Kidney epithelial cell (primary cell): ENCODE results near the gene GSTM1. TPM values are rescaled to one million over a fixed set of nuclear protein-coding genes. Genes with fewer than 3 reads are reported as not detected.

ENCODE experiments used
- DNase-seq: peaks from one replicate; pipeline ENCODE4 v3.0.0-alpha.2; 2010; ENCODE audit warnings: low read depth
- H3K27me3 ChIP-seq: 2 replicates; pipeline ENCODE4 v1.6.0; 2011; ENCODE audit warnings: low read length; ENCODE audit not compliant: control insufficient read depth, insufficient read depth
- H3K36me3 ChIP-seq: 2 replicates; pipeline ENCODE4 v1.5.1; 2011; ENCODE audit warnings: low read length; ENCODE audit not compliant: control insufficient read depth, insufficient read depth
- H3K4me3 ChIP-seq: 2 replicates; pipeline ENCODE4 v1.5.1; 2011; ENCODE audit warnings: low read depth, mild to moderate bottlenecking, control low read depth, low read length
- CTCF ChIP-seq: IDR thresholded peaks from 2 replicates; pipeline ENCODE4 v1.5.1; 2011; ENCODE audit warnings: mild to moderate bottlenecking, moderate library complexity, low read length, control low read depth, inconsistent platforms; ENCODE audit not compliant: insufficient read depth, poor library complexity, severe bottlenecking
- total RNA-seq: library from RNA; depleted of rRNA; stranded (reverse); fragments of >200 nt; gene quantifications from 2 replicates; pipeline ENCODE4 v1.2.3, GENCODE V29; 2015

GSTM1 gene
- total RNA-seq, 1 donor from 2014 or later: 16.3 TPM

DNA sequence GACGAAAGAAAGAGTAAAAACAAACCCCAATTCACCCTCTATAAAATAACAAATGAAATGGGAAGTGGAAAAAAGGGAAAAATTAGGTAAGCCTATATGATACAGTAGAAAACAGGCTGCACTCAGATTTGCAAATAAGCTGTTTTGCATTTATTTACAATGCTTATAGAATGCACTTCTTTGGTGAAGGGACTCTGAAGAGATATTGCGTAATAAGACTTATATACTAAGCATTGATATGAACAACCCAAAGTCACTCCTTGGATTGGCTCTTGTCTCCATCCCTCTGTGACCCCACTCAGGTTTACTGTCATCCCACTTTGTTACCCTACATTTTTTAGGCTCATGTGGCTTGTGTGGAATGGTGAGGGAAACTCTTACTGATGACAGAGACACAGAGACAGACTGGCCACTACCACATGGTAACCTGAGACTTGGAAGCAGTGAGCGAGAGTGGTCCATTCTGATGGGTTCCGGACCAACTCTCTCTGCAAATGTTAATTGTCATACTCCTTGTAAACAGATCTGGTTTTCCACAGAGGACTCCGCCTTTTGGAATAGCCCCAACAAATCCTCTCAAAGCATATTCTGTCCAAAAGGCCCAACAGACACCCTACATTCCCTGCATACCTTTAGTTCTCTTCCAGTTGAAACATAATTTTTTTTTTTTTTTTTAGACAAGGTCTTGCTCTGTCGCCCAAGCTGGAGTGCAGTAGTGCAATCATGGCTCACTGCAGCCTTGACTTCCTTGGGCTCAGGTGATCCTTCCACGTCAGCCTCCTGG lies 35.5 kb downstream of the GSTM1 start:
- TF ChIP-seq CTCF: no peak
- no peak overlapping the region for H3K4me3 ChIP-seq
- H3K36me3 ChIP-seq: no peaks in the 10 kb centered on the region
- no peaks in the 10 kb centered on the region for H3K27me3 ChIP-seq
- DNase-seq: no peak

GRCh38 chr1:109724933-109725332 lies 37.3 kb downstream of the GSTM1 start:
- Histone ChIP-seq H3K27me3 (no peaks in the 10 kb centered on the region), H3K36me3 (no peaks in the 10 kb centered on the region), H3K4me3 (no peak overlapping the region)
- DNase-seq: no peak
- no peak for TF ChIP-seq CTCF

GRCh38 chr1:109725510-109725909 lies 37.9 kb downstream of the GSTM1 start:
- no peaks in the 10 kb centered on the region for H3K27me3 ChIP-seq
- no peak overlapping the region for H3K4me3 ChIP-seq
- TF ChIP-seq CTCF: no peak
- no peak for DNase-seq
- no peaks in the 10 kb centered on the region for H3K36me3 ChIP-seq

GRCh38 chr1:109726007-109726406 lies 38.4 kb downstream of the GSTM1 start:
- Histone ChIP-seq H3K4me3 (no peak overlapping the region), H3K36me3 (no peaks in the 10 kb centered on the region), H3K27me3 (no peaks in the 10 kb centered on the region)
- no peak for DNase-seq
- TF ChIP-seq CTCF: no peak

DNA sequence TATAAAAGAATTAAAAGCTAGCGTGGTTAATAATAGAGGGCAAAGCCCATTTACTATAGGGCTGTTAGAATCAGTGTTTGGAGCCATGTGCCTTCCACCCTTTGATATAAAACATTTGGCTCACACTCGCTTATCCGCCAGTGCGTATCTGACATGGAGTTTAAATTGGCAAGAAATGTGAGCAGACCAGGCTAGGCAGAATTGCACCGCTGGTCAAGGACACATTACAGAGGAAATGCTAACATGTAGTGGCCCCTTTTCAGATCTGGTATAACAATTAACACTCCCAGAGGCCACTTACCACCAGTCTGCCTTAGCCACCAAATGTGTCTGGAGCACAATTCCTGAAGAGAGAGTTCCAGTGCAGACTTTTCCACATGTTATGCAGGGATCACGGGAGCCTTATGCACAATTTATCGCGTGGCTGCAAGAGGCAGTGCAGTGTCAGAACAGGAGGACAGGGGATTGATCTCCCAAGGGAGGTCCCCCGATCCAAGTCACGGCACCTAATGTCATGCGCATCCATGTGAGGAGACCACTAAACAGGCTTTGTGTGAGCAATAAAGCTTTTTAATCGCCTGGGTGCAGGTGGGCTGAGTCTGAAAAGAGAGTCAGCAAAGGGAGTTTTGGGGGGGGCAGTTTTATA lies 39.2 kb downstream of the GSTM1 start:
- Histone ChIP-seq H3K27me3 (no peaks in the 10 kb centered on the region), H3K4me3 (no peak overlapping the region), H3K36me3 (no peaks in the 10 kb centered on the region)
- no peak for DNase-seq
- no peak for TF ChIP-seq CTCF

- DNase-seq: no peak
Observed at GRCh38 chr1:109728870-109729269, 41.3 kb downstream of the GSTM1 start.

More at GRCh38 chr1:109728870-109729269, 41.3 kb downstream of the GSTM1 start:
- Histone ChIP-seq H3K4me3 (no peak overlapping the region), H3K27me3 (no peaks in the 10 kb centered on the region), H3K36me3 (no peaks in the 10 kb centered on the region)
- TF ChIP-seq CTCF: no peak
